Esophagus muscularis mucosa (tissue), 4 donors: ENCODE measurements around the gene NPIPB8. TPM values are rescaled to one million over a fixed set of nuclear protein-coding genes. Genes with fewer than 3 reads are reported as not detected.
"Not testable (repeated sequence)": the region's sequence is repeated elsewhere in the genome, so short reads cannot be mapped to it uniquely, and the experiment has no call there.

ENCODE experiments used
- DNase-seq: peaks from one replicate; pipeline ENCODE4 v3.0.0-alpha.2; 2017; ENCODE audit errors: extremely low spot score
- H3K27ac ChIP-seq, 4 donors: fragments of 200-600 bp; sonication (generic); replicated peaks in 1 of 4; 1 replicate in 3 of 4; 2 replicates in 1 of 4; pipeline ENCODE4 v1.5.1; 2016 to 2019; ENCODE audit warnings: mild to moderate bottlenecking in 1 of 4
- H3K27me3 ChIP-seq, 4 donors: fragments of 200-600 bp; sonication (generic); one replicate each; pipeline versions ENCODE4 v1.5.1 to v1.6.0; 2016 to 2019
- H3K36me3 ChIP-seq, 4 donors: fragments of 200-600 bp; sonication (generic); one replicate each; pipeline ENCODE4 v1.5.1; 2016 to 2019
- H3K4me1 ChIP-seq, 4 donors: fragments of 200-600 bp; sonication (generic); one replicate each; pipeline ENCODE4 v1.5.1; 2016 to 2019
- H3K4me3 ChIP-seq, 4 donors: fragments of 200-600 bp; sonication (generic); 1 replicate in 2 of 4; 2 replicates in 2 of 4; pipeline ENCODE4 v1.5.1; 2016 to 2019; ENCODE audit warnings: mild to moderate bottlenecking in 4 of 4, moderate library complexity in 1 of 4
- H3K9me3 ChIP-seq, 4 donors: fragments of 200-600 bp; sonication (generic); 1 replicate in 3 of 4; 2 replicates in 1 of 4; pipeline ENCODE4 v1.5.1; 2016 to 2019
- WGBS: methylation state at CpG from one replicate; pipeline ENCODE4 v1.1.5; 2018; 5-methylcytosine and 5-hydroxymethylcytosine counted together
- intact Hi-C: fragments of 100-400 bp; cut with DNase I; formaldehyde crosslinking; loops from one replicate; pipeline ENCODE4 v1.15.1; 2023
- total RNA-seq, 4 donors: library from RNA; depleted of rRNA; stranded (reverse); fragments of >200 nt; gene quantifications; one replicate each; pipeline versions ENCODE4 v1.1.0 to v1.2.1, GENCODE V29; 2016

NPIPB8 gene
- total RNA-seq, 4 donors from 2014 or later: not detected

GRCh38 chr16:28688327-28688952 is 50.6 kb downstream of the NPIPB8 start:
- H3K27ac ChIP-seq, H3K27me3 ChIP-seq, DNase-seq, H3K36me3 ChIP-seq, H3K9me3 ChIP-seq, intact Hi-C loops, H3K4me3 ChIP-seq, H3K4me1 ChIP-seq: not testable (repeated sequence)
- WGBS: no CpG with 5 or more reads among the region's 10 CpGs

GRCh38 chr16:28689425-28689824 is 51.6 kb downstream of the NPIPB8 start:
- H3K27ac ChIP-seq, DNase-seq, intact Hi-C loops, H3K27me3 ChIP-seq, H3K9me3 ChIP-seq, H3K4me3 ChIP-seq, H3K4me1 ChIP-seq, H3K36me3 ChIP-seq: not testable (repeated sequence)
- WGBS: no CpG with 5 or more reads among the region's 13 CpGs

GRCh38 chr16:28691722-28692121 is 53.9 kb downstream of the NPIPB8 start:
- H3K4me1 ChIP-seq, intact Hi-C loops, DNase-seq, H3K27me3 ChIP-seq, H3K27ac ChIP-seq, H3K36me3 ChIP-seq, H3K9me3 ChIP-seq, H3K4me3 ChIP-seq: not testable (repeated sequence)
- WGBS: 71% methylated on average over 2 of the region's 4 CpGs

- H3K4me1 ChIP-seq, H3K27me3 ChIP-seq, H3K4me3 ChIP-seq, H3K27ac ChIP-seq, H3K36me3 ChIP-seq, H3K9me3 ChIP-seq, intact Hi-C loops, DNase-seq: not testable (repeated sequence)
- WGBS: no CpG with 5 or more reads among the region's 11 CpGs
Observed at GRCh38 chr16:28693257-28693950, 55.5 kb downstream of the NPIPB8 start.

GRCh38 chr16:28699792-28700191 is 61.9 kb downstream of the NPIPB8 start:
- H3K36me3 ChIP-seq, H3K27ac ChIP-seq, DNase-seq, H3K4me3 ChIP-seq, intact Hi-C loops, H3K9me3 ChIP-seq, H3K4me1 ChIP-seq, H3K27me3 ChIP-seq: not testable (repeated sequence)
- no CpG with 5 or more reads among the region's 9 CpGs for WGBS

GRCh38 chr16:28700349-28700748 is 62.5 kb downstream of the NPIPB8 start:
- DNase-seq, H3K27ac ChIP-seq, H3K36me3 ChIP-seq, H3K9me3 ChIP-seq, intact Hi-C loops, H3K27me3 ChIP-seq, H3K4me3 ChIP-seq, H3K4me1 ChIP-seq: not testable (repeated sequence)
- no CpG with 5 or more reads among the region's 19 CpGs for WGBS

- H3K9me3 ChIP-seq, H3K4me3 ChIP-seq, H3K27me3 ChIP-seq, intact Hi-C loops, H3K27ac ChIP-seq, DNase-seq, H3K36me3 ChIP-seq, H3K4me1 ChIP-seq: not testable (repeated sequence)
- WGBS: no CpG with 5 or more reads among the region's 8 CpGs
Observed at GRCh38 chr16:28701384-28701783, 63.5 kb downstream of the NPIPB8 start.

GRCh38 chr16:28704246-28704645 is 66.4 kb downstream of the NPIPB8 start:
- H3K4me1 ChIP-seq, H3K27ac ChIP-seq, H3K9me3 ChIP-seq, H3K27me3 ChIP-seq, H3K36me3 ChIP-seq, H3K4me3 ChIP-seq, DNase-seq, intact Hi-C loops: not testable (repeated sequence)
- WGBS: no CpG with 5 or more reads among the region's 7 CpGs

Other genes with a start within 250 kb of the NPIPB8 start
- gene EIF3CL, start 234.2 kb upstream of the NPIPB8 start, total RNA-seq: 100 to 1,000 TPM; 113 to 225 (median 116) TPM
- under 1 TPM in 1 of 4 donors, not detected in 3; 0.75 TPM for gene NPIPB7, start 165.7 kb upstream of the NPIPB8 start, total RNA-seq
- gene CLN3, start 146.0 kb upstream of the NPIPB8 start, total RNA-seq: 10 to 100 TPM; 10.3 to 23.3 (median 16.6) TPM
- gene APOBR, start 143.4 kb upstream of the NPIPB8 start, total RNA-seq: 1 to 10 TPM in 3 of 4 donors, under 1 TPM in 1; 0.83 to 3.5 (median 1.6) TPM
- gene IL27, start 131.2 kb upstream of the NPIPB8 start, total RNA-seq: not detected
- 10 to 100 TPM; 30.3 to 66.1 (median 51.3) TPM for gene NUPR1, start 99.1 kb upstream of the NPIPB8 start, total RNA-seq
- 10 to 100 TPM; 33.2 to 43.4 (median 39.9) TPM for gene SGF29, start 84.1 kb upstream of the NPIPB8 start, total RNA-seq
- 1 to 10 TPM in 2 of 4 donors, under 1 TPM in 1, not detected in 1; 0.97 to 1.8 (median 1.3) TPM for gene SULT1A2, start 41.0 kb upstream of the NPIPB8 start, total RNA-seq
- 10 to 100 TPM; 10.4 to 22.0 (median 16.7) TPM for gene SULT1A1, start 28.0 kb upstream of the NPIPB8 start, total RNA-seq
- 100 to 1,000 TPM in 3 of 4 donors, 10 to 100 TPM in 1; 84.7 to 422 (median 203) TPM for gene EIF3C, start 73.4 kb downstream of the NPIPB8 start, total RNA-seq
- 1 to 10 TPM in 2 of 4 donors, under 1 TPM in 2; 0.66 to 2.2 (median 1.3) TPM for gene NPIPB9, start 113.7 kb downstream of the NPIPB8 start, total RNA-seq
- gene ATXN2L, start 184.9 kb downstream of the NPIPB8 start, total RNA-seq: 10 to 100 TPM; 43.4 to 73.9 (median 52.6) TPM
- 100 to 1,000 TPM in 1 of 4 donors, 10 to 100 TPM in 3; 63.1 to 106 (median 82.8) TPM for gene TUFM, start 208.3 kb downstream of the NPIPB8 start, total RNA-seq
- gene SH2B1, start 225.8 kb downstream of the NPIPB8 start, total RNA-seq: 10 to 100 TPM; 27.0 to 48.4 (median 34.7) TPM
- gene ATP2A1, start 240.4 kb downstream of the NPIPB8 start, total RNA-seq: under 1 TPM in 1 of 4 donors, not detected in 3; 0.86 TPM